CD14-positive monocyte (primary cell): ENCODE results near the gene SGMS1. TPM values are rescaled to one million over a fixed set of nuclear protein-coding genes. Genes with fewer than 3 reads are reported as not detected.

Experiments used
- DNase-seq, 3 donors: peaks; one replicate each; pipeline ENCODE4 v3.0.0-alpha.2; 2011 to 2022
- H2AFZ ChIP-seq: 2 replicates; pipeline ENCODE4 v1.6.0; 2012; ENCODE audit warnings: mild to moderate bottlenecking, low read depth, low read length, inconsistent platforms; ENCODE audit not compliant: insufficient read depth, poor library complexity, severe bottlenecking
- H3K27ac ChIP-seq, 2 donors: 1 replicate in 1 of 2; 2 replicates in 1 of 2; pipeline ENCODE4 v1.5.1; 2012 to 2013; ENCODE audit warnings: low read length in 2 of 2, control low read depth in 1 of 2, inconsistent platforms in 1 of 2, low read depth in 1 of 2, mild to moderate bottlenecking in 1 of 2
- H3K27me3 ChIP-seq, 2 donors: one replicate each; pipeline versions ENCODE4 v1.6.0 to v1.6.1; 2011 to 2013; ENCODE audit warnings: low read length in 2 of 2; ENCODE audit not compliant: control insufficient read depth in 2 of 2, insufficient read depth in 2 of 2
- H3K36me3 ChIP-seq, 2 donors: replicated peaks in 1 of 2; 1 replicate in 1 of 2; 2 replicates in 1 of 2; pipeline versions ENCODE4 v1.5.1 to v1.6.1; 2012 to 2013; ENCODE audit warnings: low read length in 2 of 2, control low read depth in 1 of 2, inconsistent platforms in 1 of 2, mild to moderate bottlenecking in 1 of 2; ENCODE audit not compliant: insufficient read depth in 2 of 2, control insufficient read depth in 1 of 2
- H3K4me1 ChIP-seq, 2 donors: 1 replicate in 1 of 2; 2 replicates in 1 of 2; pipeline versions ENCODE4 v1.5.1 to v1.6.1; 2012 to 2013; ENCODE audit warnings: low read length in 2 of 2, control low read depth in 1 of 2, inconsistent platforms in 1 of 2, mild to moderate bottlenecking in 1 of 2, moderate library complexity in 1 of 2; ENCODE audit not compliant: insufficient read depth in 2 of 2, control insufficient read depth in 1 of 2
- H3K4me2 ChIP-seq: replicated peaks from 2 replicates; pipeline ENCODE3; 2012; ENCODE audit warnings: low read length, moderate library complexity, mild to moderate bottlenecking; ENCODE audit not compliant: poor library complexity, severe bottlenecking; ENCODE audit errors: extremely low read depth
- H3K4me3 ChIP-seq, 3 experiments: fragments of 200-600 bp in 1 of 3; sonication (generic) in 1 of 3; replicated peaks in 1 of 3; 1 replicate in 2 of 3; 2 replicates in 1 of 3; pipeline ENCODE4 v1.5.1; 2011 to 2013; ENCODE audit warnings: low read length in 3 of 3, mild to moderate bottlenecking in 3 of 3, control low read depth in 2 of 3, low read depth in 2 of 3, inconsistent platforms in 1 of 3, moderate library complexity in 1 of 3
- H3K79me2 ChIP-seq: 2 replicates; pipeline ENCODE4 v1.6.0; 2012; ENCODE audit warnings: mild to moderate bottlenecking, control low read depth, inconsistent platforms, low read length, moderate library complexity; ENCODE audit not compliant: insufficient read depth
- H3K9ac ChIP-seq: 2 replicates; pipeline ENCODE4 v1.6.0; 2017; ENCODE audit warnings: low read length, mild to moderate bottlenecking; ENCODE audit not compliant: insufficient read depth, poor library complexity, severe bottlenecking
- H3K9me3 ChIP-seq, 2 donors: replicated peaks in 1 of 2; 1 replicate in 1 of 2; 2 replicates in 1 of 2; pipeline versions ENCODE4 v1.5.1 to v1.6.1; 2012 to 2013; ENCODE audit warnings: low read length in 2 of 2, control low read depth in 1 of 2; ENCODE audit not compliant: control insufficient read depth in 1 of 2, insufficient read depth in 1 of 2
- H4K20me1 ChIP-seq: 2 replicates; pipeline ENCODE4 v1.6.0; 2012; ENCODE audit warnings: mild to moderate bottlenecking, low read length, control low read depth, moderate library complexity; ENCODE audit not compliant: insufficient read depth
- H3K27ac Mint-ChIP-seq, 7 donors: one replicate each; pipeline ENCODE4 v1.8.0; 2020; ENCODE audit warnings: mild to moderate bottlenecking in 7 of 7, mixed read lengths in 7 of 7, moderate library complexity in 6 of 7, inconsistent platforms in 2 of 7
- H3K27me3 Mint-ChIP-seq, 3 donors: one replicate each; pipeline ENCODE4 v1.8.0; 2021 to 2022; ENCODE audit warnings: low read depth in 3 of 3, mild to moderate bottlenecking in 3 of 3, mixed read lengths in 3 of 3, moderate library complexity in 3 of 3, inconsistent platforms in 1 of 3
- H3K36me3 Mint-ChIP-seq, 2 donors: one replicate each; pipeline ENCODE4 v1.8.0; 2020; ENCODE audit warnings: mixed read lengths in 2 of 2, inconsistent platforms in 1 of 2, mild to moderate bottlenecking in 1 of 2
- H3K4me1 Mint-ChIP-seq: one replicate; pipeline ENCODE4 v1.8.0; 2020; ENCODE audit warnings: mild to moderate bottlenecking, mixed read lengths
- H3K4me3 Mint-ChIP-seq, 2 donors: one replicate each; pipeline ENCODE4 v1.8.0; 2020; ENCODE audit warnings: mild to moderate bottlenecking in 2 of 2, mixed read lengths in 2 of 2, moderate library complexity in 1 of 2
- H3K9me3 Mint-ChIP-seq, 7 donors: one replicate each; pipeline ENCODE4 v1.8.0; 2020 to 2022; ENCODE audit warnings: mixed read lengths in 7 of 7, mild to moderate bottlenecking in 6 of 7, moderate library complexity in 6 of 7, inconsistent platforms in 2 of 7
- WGBS: methylation state at CpG from one replicate; pipeline ENCODE4 v1.1.5; 2013; ENCODE audit warnings: missing lambda C conversion rate; ENCODE audit not compliant: insufficient coverage; 5-methylcytosine and 5-hydroxymethylcytosine counted together
- intact Hi-C, 2 donors: fragments of 100-400 bp; cut with micrococcal nuclease; formaldehyde crosslinking; loops; one replicate each; pipeline versions ENCODE4 v1.15.0 to v1.15.1; 2023
- polyA plus RNA-seq, 3 donors: library from polyadenylated mRNA; depleted of rRNA in 1 of 3; unstranded in 2 of 3; stranded (reverse) in 1 of 3; fragments of 300-500 nt in 2 of 3; fragments of >200 nt in 1 of 3; fragmentation: Illumina TruSeq in 2 of 3; gene quantifications; 1 replicate in 2 of 3; 2 replicates in 1 of 3; pipeline ENCODE4 v1.2.3, GENCODE V29; 2012 to 2021
- TF ChIP-seq, protein P1 (sequence below): fragments of 200-600 bp; IDR thresholded peaks from one replicate; pipeline ENCODE4 v1.8.0; 2022; ENCODE audit warnings: antibody characterized with exemption, mild to moderate bottlenecking

SGMS1 gene
- polyA plus RNA-seq, 3 donors = 19.5 to 20.6 (median 20.4) TPM

DNA sequence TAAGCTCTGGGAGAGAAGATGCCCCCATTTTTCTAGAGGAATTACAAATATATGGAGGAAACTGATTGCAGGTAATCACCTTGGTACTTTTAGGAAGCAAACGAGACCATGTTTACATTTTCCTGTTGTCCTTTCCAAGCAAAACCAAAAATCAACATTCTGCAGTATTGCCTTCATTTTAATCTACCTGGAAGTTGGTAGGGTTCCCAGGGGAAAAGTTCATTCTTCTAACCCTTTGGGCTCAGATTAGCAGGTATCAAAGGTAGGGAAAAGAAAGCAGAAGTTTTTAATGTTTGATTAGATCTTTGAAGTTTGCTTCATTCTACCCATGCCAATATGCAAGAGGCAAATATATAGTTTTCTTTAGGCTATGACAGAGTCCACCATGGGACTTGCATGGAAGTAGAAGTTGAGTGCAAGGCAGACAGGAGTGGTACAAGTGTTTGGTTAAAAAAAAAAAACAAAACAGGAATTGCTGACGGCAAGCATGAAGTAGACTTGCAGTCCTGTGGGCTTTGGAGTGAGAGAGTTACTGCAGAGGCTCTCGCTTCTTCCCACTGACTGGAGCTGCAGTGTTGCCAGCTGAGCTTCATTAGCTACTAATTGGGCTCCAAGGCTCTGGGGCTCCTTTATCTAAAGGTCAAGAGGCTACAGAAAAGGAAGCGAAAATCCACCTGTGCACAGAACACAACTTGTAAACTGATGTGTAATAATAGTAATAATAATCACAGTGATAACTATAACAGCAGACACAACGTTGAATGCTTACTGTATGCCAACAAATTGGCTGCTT, 343.5 kb downstream of the SGMS1 start:
- H3K4me1 ChIP-seq = no peaks in the 10 kb centered on the region
- H3K27me3 ChIP-seq = peaks cover 3 to 5% of the 10 kb centered on the region in 2 donors
- WGBS = 80% methylated on average over 2 of the region's 5 CpGs
- H3K27ac ChIP-seq = no peak overlapping the region
- H3K36me3 ChIP-seq = no peaks in the 10 kb centered on the region
- intact Hi-C loops = no loop called here
- no peak overlapping the region for H2AFZ ChIP-seq
- no peaks in the 10 kb centered on the region for H3K36me3 Mint-ChIP-seq
- no peak overlapping the region for H3K4me2 ChIP-seq
- TF ChIP-seq, protein P1, sequence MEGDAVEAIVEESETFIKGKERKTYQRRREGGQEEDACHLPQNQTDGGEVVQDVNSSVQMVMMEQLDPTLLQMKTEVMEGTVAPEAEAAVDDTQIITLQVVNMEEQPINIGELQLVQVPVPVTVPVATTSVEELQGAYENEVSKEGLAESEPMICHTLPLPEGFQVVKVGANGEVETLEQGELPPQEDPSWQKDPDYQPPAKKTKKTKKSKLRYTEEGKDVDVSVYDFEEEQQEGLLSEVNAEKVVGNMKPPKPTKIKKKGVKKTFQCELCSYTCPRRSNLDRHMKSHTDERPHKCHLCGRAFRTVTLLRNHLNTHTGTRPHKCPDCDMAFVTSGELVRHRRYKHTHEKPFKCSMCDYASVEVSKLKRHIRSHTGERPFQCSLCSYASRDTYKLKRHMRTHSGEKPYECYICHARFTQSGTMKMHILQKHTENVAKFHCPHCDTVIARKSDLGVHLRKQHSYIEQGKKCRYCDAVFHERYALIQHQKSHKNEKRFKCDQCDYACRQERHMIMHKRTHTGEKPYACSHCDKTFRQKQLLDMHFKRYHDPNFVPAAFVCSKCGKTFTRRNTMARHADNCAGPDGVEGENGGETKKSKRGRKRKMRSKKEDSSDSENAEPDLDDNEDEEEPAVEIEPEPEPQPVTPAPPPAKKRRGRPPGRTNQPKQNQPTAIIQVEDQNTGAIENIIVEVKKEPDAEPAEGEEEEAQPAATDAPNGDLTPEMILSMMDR = no peak
- no peaks in the 10 kb centered on the region for H4K20me1 ChIP-seq
- peaks cover 2 to 10% (median 6%) of the 10 kb centered on the region in 3 donors for H3K27me3 Mint-ChIP-seq
- no peaks in the 10 kb centered on the region for H3K79me2 ChIP-seq
- no peak overlapping the region for H3K27ac Mint-ChIP-seq
- no peak for DNase-seq
- no peak overlapping the region for H3K4me3 Mint-ChIP-seq
- no peak overlapping the region for H3K9ac ChIP-seq
- no peaks in the 10 kb centered on the region for H3K4me1 Mint-ChIP-seq
- peaks cover 3 to 8% (median 6%) of the 10 kb centered on the region in 7 donors for H3K9me3 Mint-ChIP-seq
- no peak overlapping the region for H3K4me3 ChIP-seq
- no peaks in the 10 kb centered on the region for H3K9me3 ChIP-seq

DNA sequence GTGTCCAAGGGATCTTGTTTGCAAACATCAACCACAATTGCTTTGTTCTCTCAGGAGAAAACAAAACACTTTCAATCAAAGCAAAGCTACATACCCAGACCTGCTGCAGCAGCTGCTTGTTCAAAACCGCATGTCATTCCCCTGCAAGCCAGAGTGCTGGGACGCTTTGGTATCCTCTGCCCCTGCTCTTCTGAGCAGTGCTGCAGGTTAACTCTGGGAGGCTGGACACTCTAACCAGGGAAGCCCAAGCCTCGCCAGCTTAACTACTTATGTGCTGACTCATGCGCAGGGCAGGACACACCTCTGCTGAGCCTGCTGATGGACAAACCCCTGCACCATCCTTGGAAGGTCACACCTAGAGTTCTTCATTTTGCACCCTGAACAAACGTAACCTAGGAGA, 344.3 kb downstream of the SGMS1 start:
- Histone ChIP-seq H3K9ac (no peak overlapping the region), H3K79me2 (no peaks in the 10 kb centered on the region), H3K4me1 (no peaks in the 10 kb centered on the region), H4K20me1 (no peaks in the 10 kb centered on the region), H3K4me3 (no peak overlapping the region), H2AFZ (no peak overlapping the region), H3K27ac (no peak overlapping the region), H3K4me2 (no peak overlapping the region), H3K36me3 (no peaks in the 10 kb centered on the region), H3K27me3 (peaks cover 3 to 5% of the 10 kb centered on the region in 2 donors), H3K9me3 (no peaks in the 10 kb centered on the region)
- Mint-ChIP-seq H3K9me3 (peaks cover 3 to 8% (median 6%) of the 10 kb centered on the region in 7 donors), H3K4me3 (no peak overlapping the region), H3K27me3 (peaks cover 2 to 11% (median 6%) of the 10 kb centered on the region in 3 donors), H3K36me3 (no peaks in the 10 kb centered on the region), H3K27ac (no peak overlapping the region), H3K4me1 (no peaks in the 10 kb centered on the region)
- intact Hi-C loops = no loop called here
- TF ChIP-seq, protein P1 = no peak
- 92% methylated on average over 3 of the region's 5 CpGs for WGBS
- no peak for DNase-seq
